K562 (cell line): Measurements from ENCODE around the gene ISY1.

Experiments
- CTCF ChIP-seq, 3 experiments: IDR thresholded peaks in 2 of 3; conservative IDR thresholded peaks in 1 of 3; 2 replicates each; pipeline ENCODE4 v1.5.1; 2011 to 2012; ENCODE audit warnings: low read length in 3 of 3, mild to moderate bottlenecking in 3 of 3, control low read depth in 2 of 3, improper control_type of control experiment in 1 of 3, inconsistent platforms in 1 of 3, low read depth in 1 of 3, mixed read lengths in 1 of 3, moderate library complexity in 1 of 3; ENCODE audit not compliant: insufficient read depth in 2 of 3
- ETS1 ChIP-seq: conservative IDR thresholded peaks from 2 replicates; pipeline ENCODE4 v1.6.1; 2011; ENCODE audit warnings: low read depth, mild to moderate bottlenecking, low read length; ENCODE audit not compliant: control insufficient read depth
- JUND ChIP-seq, 2 experiments: IDR thresholded peaks; 2 replicates in 1 of 2; 3 replicates in 1 of 2; pipeline ENCODE4 v1.6.1; 2011; ENCODE audit warnings: borderline replicate concordance in 2 of 2, low read depth in 2 of 2, low read length in 2 of 2, improper control_type of control experiment in 1 of 2, missing biosample characterization in 1 of 2, missing genetic modification characterization in 1 of 2, missing genetic modification reagents in 1 of 2
- NR2C2 ChIP-seq, 2 experiments: fragments of 200-800 bp in 1 of 2; sonication (Bioruptor generic) in 1 of 2; sonication (generic) in 1 of 2; formaldehyde crosslinking in 1 of 2; IDR thresholded peaks; 2 replicates each; pipeline versions ENCODE4 v1.6.1 to v1.8.0; 2016 to 2022; ENCODE audit warnings: mild to moderate bottlenecking in 1 of 2, missing compliant biosample characterization in 1 of 2, missing genetic modification characterization in 1 of 2, missing genetic modification reagents in 1 of 2
- PATZ1 ChIP-seq: fragments of 250-450 bp; sonication (Bioruptor Pico); IDR thresholded peaks from 2 replicates; pipeline ENCODE4 v1.5.0; 2020; ENCODE audit warnings: mild to moderate bottlenecking, borderline replicate concordance
- POLR2A ChIP-seq: fragments of 450-650 bp; conservative IDR thresholded peaks from 2 replicates; pipeline ENCODE4 v1.6.1; 2016
- RBM17 ChIP-seq: fragments of 200-400 bp; formaldehyde crosslinking; IDR thresholded peaks from 2 replicates; pipeline ENCODE4 v1.6.1; 2017; ENCODE audit warnings: low read depth, mild to moderate bottlenecking, low read length, borderline replicate concordance
- ZBTB43 ChIP-seq: sonication (generic); formaldehyde crosslinking; IDR thresholded peaks from 2 replicates; pipeline ENCODE4 v1.8.0; 2023; ENCODE audit warnings: mild to moderate bottlenecking, missing genetic modification reagents
- ZFP30 ChIP-seq: fragments of 250-450 bp; sonication (Bioruptor Pico); IDR thresholded peaks from 2 replicates; pipeline ENCODE4 v1.8.0; 2022; ENCODE audit warnings: moderate library complexity, mild to moderate bottlenecking, inconsistent platforms, borderline replicate concordance

GRCh38 chr3:129185783-129186182 lies 24.9 kb upstream of the ISY1 start:
- no peak for TF ChIP-seq ZFP30
- no peak for TF ChIP-seq RBM17
- TF ChIP-seq POLR2A = no peak
- TF ChIP-seq JUND (IDR thresholded peaks at IDR 0.05; ENCODE audit: borderline replicate concordance, low read depth, low read length) = no peak
- no peak for TF ChIP-seq JUND (tag; IDR thresholded peaks at IDR 0.05; ENCODE audit: borderline replicate concordance, low read depth, low read length)
- TF ChIP-seq ETS1 = no peak
- TF ChIP-seq PATZ1 (CRISPR knock-in tag) = no peak
- no peak for TF ChIP-seq NR2C2 (CRISPR knock-in tag; IDR thresholded peaks at IDR 0.05)
- no peak for TF ChIP-seq NR2C2 (tag; IDR thresholded peaks at IDR 0.05)
- no peak for TF ChIP-seq CTCF (IDR thresholded peaks at IDR 0.05 in 2 of 3, conservative IDR thresholded peaks at IDR 0.05 in 1 of 3; ENCODE audit: insufficient read depth in 2 of 3, low read depth in 1 of 3, low read length in 3 of 3)
- TF ChIP-seq ZBTB43 = no peak
